ENCODE data around the gene CCDC201. TPM values are rescaled to one million over a fixed set of nuclear protein-coding genes. Genes with fewer than 3 reads are reported as not detected.
"Not testable (repeated sequence)": the region's sequence is repeated elsewhere in the genome, so short reads cannot be mapped to it uniquely, and the experiment has no call there.

The CCDC201 gene
- total RNA-seq, 2 experiments from 2014 or later = not detected

DNA sequence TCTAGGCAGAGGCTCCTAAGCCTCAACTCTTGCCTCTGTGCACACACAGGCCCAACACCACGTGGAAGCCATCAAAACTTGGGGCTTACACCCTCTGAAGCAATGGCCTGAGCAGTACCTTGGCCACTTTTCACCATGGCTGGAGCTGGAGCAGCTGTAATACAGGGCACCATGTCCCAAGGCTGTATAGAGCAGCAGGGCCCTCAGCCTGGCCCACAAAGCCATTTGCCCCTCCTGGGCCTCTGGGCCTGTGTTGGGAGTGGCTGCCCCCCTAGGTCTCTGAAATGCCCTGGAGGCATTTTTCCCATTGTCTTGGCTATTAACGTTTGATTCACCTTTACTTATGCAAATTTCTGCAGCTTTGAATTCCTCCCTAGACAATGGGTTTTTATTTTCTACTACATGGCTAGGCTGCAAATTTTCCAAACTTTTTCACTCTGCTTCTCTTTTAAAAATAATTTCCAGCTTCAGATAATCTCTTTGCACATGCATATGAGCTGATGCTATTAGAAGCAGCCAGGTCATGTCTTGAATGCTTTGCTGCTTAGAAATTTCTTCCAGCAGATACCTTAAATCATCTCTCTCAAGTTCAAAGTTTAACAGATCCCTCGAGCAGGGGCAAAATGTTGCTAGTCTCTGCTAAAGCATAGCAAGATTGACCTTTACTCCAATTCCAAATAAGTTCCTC is 5.7 kb upstream of the CCDC201 start:
- CTCF ChIA-PET = no interaction called here
- Mint-ChIP-seq H3K36me3 (ENCODE audit: low read depth) (no peaks in the 10 kb centered on the region), H3K4me1 (no peaks in the 10 kb centered on the region), H3K4me3 (no peak overlapping the region), H3K27me3 (peaks cover 3% of the 10 kb centered on the region), H3K27ac (no peak overlapping the region), H3K9me3 (no peaks in the 10 kb centered on the region)
- POLR2A ChIA-PET = no interaction called here
- DNase-seq = no peak

- Mint-ChIP-seq H3K27ac (no peak overlapping the region), H3K4me1 (no peaks in the 10 kb centered on the region), H3K9me3 (no peaks in the 10 kb centered on the region), H3K36me3 (ENCODE audit: low read depth) (no peaks in the 10 kb centered on the region), H3K4me3 (no peak overlapping the region), H3K27me3 (no peaks in the 10 kb centered on the region)
- no peak for DNase-seq
- POLR2A ChIA-PET = no interaction called here
- CTCF ChIA-PET = no interaction called here
Measured at GRCh38 chr7:45876519-45876918, 3.6 kb upstream of the CCDC201 start.

- no peak overlapping the region for H3K27ac Mint-ChIP-seq
- H3K4me1 Mint-ChIP-seq = no peaks in the 10 kb centered on the region
- CTCF ChIA-PET = no interaction called here
- H3K9me3 Mint-ChIP-seq = no peaks in the 10 kb centered on the region
- no peaks in the 10 kb centered on the region for H3K36me3 Mint-ChIP-seq (ENCODE audit: low read depth)
- POLR2A ChIA-PET = no interaction called here
- no peak overlapping the region for H3K4me3 Mint-ChIP-seq
- no peak for DNase-seq
- H3K27me3 Mint-ChIP-seq = peaks cover 3% of the 10 kb centered on the region
Measured at GRCh38 chr7:45874408-45875131, 1.7 kb upstream of the CCDC201 start.

- H3K4me3 Mint-ChIP-seq = no peak overlapping the region
- peaks cover 10% of the 10 kb centered on the region for H3K27me3 Mint-ChIP-seq
- no peak for DNase-seq
- no peaks in the 10 kb centered on the region for H3K4me1 Mint-ChIP-seq
- H3K27ac Mint-ChIP-seq = no peak overlapping the region
- no peaks in the 10 kb centered on the region for H3K36me3 Mint-ChIP-seq (ENCODE audit: low read depth)
- ChIA-PET CTCF (no interaction called here), POLR2A (no interaction called here)
- no peaks in the 10 kb centered on the region for H3K9me3 Mint-ChIP-seq
Measured at GRCh38 chr7:45873355-45873754, 473 bp upstream of the CCDC201 start.

DNA sequence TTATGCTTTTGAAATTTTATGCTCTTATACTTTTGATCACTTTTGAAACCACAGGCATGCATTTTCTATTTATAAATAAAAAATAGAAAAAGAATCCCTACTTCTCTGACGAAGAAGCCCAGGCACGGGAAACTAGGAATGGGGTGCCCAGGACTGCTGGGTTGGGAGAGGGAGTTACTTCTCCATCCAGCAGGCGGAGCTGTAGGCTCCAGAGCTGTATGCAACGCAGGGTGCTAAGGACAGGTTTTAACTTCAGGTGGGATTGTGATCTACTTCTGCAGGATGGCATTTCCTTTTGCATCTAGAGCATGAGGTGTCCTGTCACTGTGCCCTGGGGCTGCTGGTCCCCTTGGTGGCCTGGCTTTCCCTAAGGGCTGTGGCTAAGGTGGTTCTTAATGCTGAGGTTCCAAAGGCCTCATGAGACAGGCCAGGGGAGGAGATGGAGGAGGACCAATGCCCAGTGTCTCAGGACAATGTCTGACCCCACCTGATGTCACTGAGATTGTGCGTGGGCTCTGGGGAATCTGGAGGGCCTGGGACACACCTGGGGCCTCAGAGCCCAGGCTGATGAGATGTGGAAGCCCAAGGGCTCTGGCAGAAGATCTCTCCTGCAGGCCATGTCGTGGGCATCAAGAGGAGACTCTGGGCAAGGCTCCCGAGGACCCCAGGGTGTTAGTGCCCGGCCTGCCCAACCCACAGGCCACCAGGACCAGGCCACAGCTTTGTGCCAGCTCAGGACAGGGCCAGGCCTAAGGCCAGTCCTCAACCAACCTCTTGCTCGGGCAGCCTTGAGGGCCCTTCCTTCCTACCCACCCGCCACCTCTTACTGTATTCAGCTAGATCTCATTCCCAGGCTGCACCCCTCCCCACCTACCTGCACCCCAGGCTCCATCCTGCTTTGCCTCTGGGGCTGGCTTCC is 507 bp downstream of the CCDC201 start:
- no peak overlapping the region for H3K27ac Mint-ChIP-seq
- no peak overlapping the region for H3K4me3 Mint-ChIP-seq
- ChIA-PET CTCF (no interaction called here), POLR2A (no interaction called here)
- no peaks in the 10 kb centered on the region for H3K9me3 Mint-ChIP-seq
- no peak for DNase-seq
- H3K27me3 Mint-ChIP-seq = peaks cover 10% of the 10 kb centered on the region
- no peaks in the 10 kb centered on the region for H3K4me1 Mint-ChIP-seq
- H3K36me3 Mint-ChIP-seq (ENCODE audit: low read depth) = no peaks in the 10 kb centered on the region

DNA sequence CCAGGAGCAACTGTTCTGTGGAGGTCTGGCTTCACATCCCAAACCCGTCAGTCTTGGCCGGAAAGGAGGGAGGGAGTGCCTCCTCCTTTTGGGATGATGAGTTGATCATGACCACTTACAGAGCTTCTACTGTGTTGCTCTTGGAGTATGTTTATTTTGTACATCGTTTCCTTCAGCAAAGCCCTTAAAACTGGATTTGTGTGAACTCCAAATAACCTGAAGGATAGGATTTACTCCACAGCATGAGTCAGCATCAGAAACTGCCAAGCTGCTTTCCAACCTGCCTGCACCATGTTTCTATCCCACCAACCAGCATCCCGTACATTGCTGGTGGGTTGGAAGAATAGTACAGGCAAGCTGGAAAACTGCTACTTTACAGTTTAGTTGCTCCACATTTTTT is 3.5 kb downstream of the CCDC201 start:
- Mint-ChIP-seq H3K4me1 (no peaks in the 10 kb centered on the region), H3K4me3 (no peak overlapping the region), H3K9me3 (no peaks in the 10 kb centered on the region), H3K27me3 (peaks cover 10% of the 10 kb centered on the region), H3K36me3 (ENCODE audit: low read depth) (no peaks in the 10 kb centered on the region), H3K27ac (no peak overlapping the region)
- no peak for DNase-seq
- CTCF ChIA-PET = no interaction called here
- POLR2A ChIA-PET = no interaction called here

- H3K4me3 Mint-ChIP-seq = no peak overlapping the region
- H3K27ac Mint-ChIP-seq = no peak overlapping the region
- no peak for DNase-seq
- ChIA-PET CTCF (no interaction called here), POLR2A (no interaction called here)
- H3K9me3 Mint-ChIP-seq = no peaks in the 10 kb centered on the region
- no peaks in the 10 kb centered on the region for H3K4me1 Mint-ChIP-seq
- peaks cover 10% of the 10 kb centered on the region for H3K27me3 Mint-ChIP-seq
- no peaks in the 10 kb centered on the region for H3K36me3 Mint-ChIP-seq (ENCODE audit: low read depth)
Measured at GRCh38 chr7:45867471-45867870, 5.4 kb downstream of the CCDC201 start.

DNA sequence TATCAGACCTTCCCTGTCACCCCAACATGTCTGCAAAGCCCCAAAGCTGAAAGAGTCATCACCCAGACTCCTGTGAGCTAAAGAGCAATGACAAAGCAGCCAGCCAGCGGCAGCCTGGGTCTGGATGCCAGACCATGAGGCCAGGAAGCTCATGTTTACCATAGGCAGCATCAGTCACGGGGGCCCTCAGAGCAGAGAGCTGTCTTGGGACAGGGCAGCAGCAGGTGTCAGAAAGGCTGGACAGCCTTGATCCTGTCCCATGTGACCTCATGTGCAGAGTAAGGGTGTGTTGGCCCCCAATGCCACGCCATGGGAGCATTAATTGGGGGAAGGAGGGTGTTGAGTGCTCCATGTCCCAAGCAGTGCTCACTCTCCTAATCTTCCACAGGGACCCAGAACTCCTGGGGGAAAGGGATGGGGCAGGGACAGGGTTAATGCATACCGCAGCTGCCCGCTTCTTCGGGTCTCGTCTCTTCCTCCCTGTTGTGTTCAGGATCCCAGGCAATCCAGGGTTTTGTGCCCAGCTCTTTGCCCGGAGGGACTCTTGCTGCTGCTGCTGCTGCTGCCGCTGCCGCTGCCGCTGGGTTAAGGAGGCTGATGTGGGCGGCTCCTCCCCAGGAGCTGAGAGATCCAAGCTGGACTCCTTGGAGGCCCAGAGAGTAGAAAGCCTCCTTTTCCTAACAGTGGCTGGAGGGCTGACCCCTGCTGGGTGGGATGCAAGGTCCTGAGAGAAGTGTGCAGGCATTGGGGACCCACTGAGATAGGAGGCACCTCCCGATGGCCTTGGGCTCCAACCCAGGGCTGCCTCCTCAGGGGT is 7.1 kb downstream of the CCDC201 start:
- POLR2A ChIA-PET = no interaction called here
- Mint-ChIP-seq H3K4me3 (no peak overlapping the region), H3K9me3 (no peaks in the 10 kb centered on the region), H3K36me3 (ENCODE audit: low read depth) (no peaks in the 10 kb centered on the region), H3K27ac (no peak overlapping the region), H3K4me1 (no peaks in the 10 kb centered on the region), H3K27me3 (peaks cover 11% of the 10 kb centered on the region)
- no peak for DNase-seq
- CTCF ChIA-PET = no interaction called here

DNA sequence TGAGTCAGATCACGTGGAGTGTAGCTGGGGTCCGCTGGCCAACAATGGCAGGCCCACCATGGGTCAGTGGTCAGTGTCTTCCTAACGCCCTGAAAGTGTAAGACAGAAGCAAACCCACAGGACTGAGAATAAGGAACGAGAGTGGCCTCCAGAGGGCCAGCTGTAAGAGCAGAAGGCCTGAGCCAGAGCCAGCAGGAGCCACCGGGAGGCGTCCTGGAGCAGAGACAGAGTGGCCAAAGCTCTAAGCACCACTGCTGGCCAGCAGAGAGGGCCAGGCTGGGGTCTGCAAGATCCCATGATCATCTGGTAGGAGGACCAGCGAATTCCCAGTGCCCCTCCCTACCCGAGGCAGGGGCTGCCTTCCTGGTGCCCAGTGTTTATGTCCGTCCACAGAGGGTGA is 9.2 kb downstream of the CCDC201 start:
- CTCF ChIA-PET = interaction anchor here (1.4 kb wide), 1 partner anchor 9 kb away, joined by 3 read pairs; no protein-coding TSS in a partner anchor
- POLR2A ChIA-PET = no interaction called here
- no peak for DNase-seq
- Mint-ChIP-seq H3K4me3 (no peak overlapping the region), H3K27ac (no peak overlapping the region), H3K9me3 (no peaks in the 10 kb centered on the region), H3K36me3 (ENCODE audit: low read depth) (no peaks in the 10 kb centered on the region), H3K27me3 (peaks cover 9% of the 10 kb centered on the region), H3K4me1 (no peaks in the 10 kb centered on the region)

DNA sequence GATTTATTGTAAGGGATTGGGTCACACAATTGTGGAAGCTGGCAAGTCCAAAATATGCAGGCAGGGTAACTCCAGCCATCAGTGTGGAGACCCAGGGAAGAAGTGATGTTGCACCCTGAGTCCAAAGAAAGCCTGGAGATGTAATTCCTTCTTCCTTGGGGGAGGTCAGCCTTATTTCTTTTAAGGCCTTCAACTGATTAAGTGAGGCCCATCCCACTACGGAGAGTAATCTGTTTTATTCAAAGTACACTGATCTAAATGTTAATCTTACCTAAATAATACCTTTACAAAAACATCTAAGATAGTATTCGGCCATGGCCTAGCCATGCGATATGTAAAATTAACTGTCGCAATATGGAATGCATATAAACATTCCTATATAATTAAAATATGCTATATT is 16.0 kb downstream of the CCDC201 start:
- H3K4me3 Mint-ChIP-seq; H3K27me3 Mint-ChIP-seq; H3K36me3 Mint-ChIP-seq (ENCODE audit: low read depth); H3K27ac Mint-ChIP-seq; H3K4me1 Mint-ChIP-seq; DNase-seq; POLR2A ChIA-PET; H3K9me3 Mint-ChIP-seq; CTCF ChIA-PET: not testable (repeated sequence)

DNA sequence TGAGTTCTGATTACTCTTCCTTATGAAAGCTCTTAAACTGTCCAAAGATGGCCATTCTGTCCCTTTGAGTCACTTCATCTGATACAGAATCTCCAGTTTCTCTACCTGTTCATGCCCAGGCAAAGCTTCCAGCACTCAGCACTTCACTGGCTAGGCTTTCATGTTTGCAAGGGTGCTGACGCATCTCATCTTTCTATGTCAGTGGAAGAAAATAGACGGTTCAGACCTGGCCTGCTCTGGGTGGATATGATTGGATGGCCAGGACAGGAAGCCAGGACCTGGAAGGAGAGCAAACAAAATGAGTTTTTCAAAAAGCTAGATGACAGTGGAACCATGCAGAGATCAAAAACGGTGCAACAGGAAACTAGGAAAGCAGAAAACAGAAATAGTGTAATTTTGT is 17.2 kb downstream of the CCDC201 start:
- H3K27ac Mint-ChIP-seq; CTCF ChIA-PET; H3K36me3 Mint-ChIP-seq (ENCODE audit: low read depth); H3K27me3 Mint-ChIP-seq; H3K9me3 Mint-ChIP-seq; H3K4me1 Mint-ChIP-seq; H3K4me3 Mint-ChIP-seq; DNase-seq; POLR2A ChIA-PET: not testable (repeated sequence)

- H3K27me3 Mint-ChIP-seq; H3K4me1 Mint-ChIP-seq; CTCF ChIA-PET; H3K36me3 Mint-ChIP-seq (ENCODE audit: low read depth); POLR2A ChIA-PET; H3K4me3 Mint-ChIP-seq; DNase-seq; H3K27ac Mint-ChIP-seq; H3K9me3 Mint-ChIP-seq: not testable (repeated sequence)
Measured at GRCh38 chr7:45853491-45853890, 19.4 kb downstream of the CCDC201 start.

GRCh38 chr7:45852984-45853383 is 19.9 kb downstream of the CCDC201 start:
- H3K4me3 Mint-ChIP-seq; CTCF ChIA-PET; POLR2A ChIA-PET; H3K9me3 Mint-ChIP-seq; H3K36me3 Mint-ChIP-seq (ENCODE audit: low read depth); DNase-seq; H3K4me1 Mint-ChIP-seq; H3K27ac Mint-ChIP-seq; H3K27me3 Mint-ChIP-seq: not testable (repeated sequence)
